ENCODE measurements around the gene ABHD17B.

DNA sequence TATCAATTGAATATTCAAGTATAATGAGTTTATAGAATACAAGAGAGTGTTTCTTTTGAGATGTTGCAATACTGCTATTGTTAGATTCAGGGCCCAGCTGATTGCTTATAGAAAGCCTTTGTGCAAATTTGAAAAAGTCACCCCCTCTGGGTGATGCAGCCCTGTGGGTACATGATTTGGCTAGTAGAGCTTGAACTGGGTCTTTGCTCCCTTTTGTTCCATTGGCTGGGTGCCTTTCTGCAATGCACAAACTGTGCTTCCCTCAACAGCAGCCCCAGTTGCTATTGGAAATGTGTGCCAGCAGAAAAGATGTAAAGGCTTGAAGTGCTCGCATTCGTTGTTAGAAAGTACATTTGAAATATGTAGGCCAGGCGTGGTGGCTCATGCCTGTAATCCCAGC, 80.8 kb downstream of the ABHD17B start:
- TF ChIP-seq BHLHE40 (IDR thresholded peaks at IDR 0.05; ENCODE audit: borderline replicate concordance): no peak
- TF ChIP-seq FOXM1 (IDR thresholded peaks at IDR 0.05; ENCODE audit: borderline replicate concordance): no peak

Measured in HEK293T (cell line).